Natural killer cell (primary cell): ENCODE data around the gene CCR7. TPM values are rescaled to one million over a fixed set of nuclear protein-coding genes. Genes with fewer than 3 reads are reported as not detected.
"Not testable (repeated sequence)": the region's sequence is repeated elsewhere in the genome, so short reads cannot be mapped to it uniquely, and the experiment has no call there.

Experiments used
- ATAC-seq, 3 donors: fragments of 150-1000 bp in 2 of 3; fragments of 200-7000 bp in 1 of 3; cut with Tn5 transposase; 1 replicate in 1 of 3; 2 replicates in 2 of 3; pipeline ENCODE4 v1.10.0; 2021; ENCODE audit warnings: mild to moderate bottlenecking in 2 of 3, moderate library complexity in 2 of 3
- DNase-seq, 2 donors: peaks; one replicate each; pipeline versions ENCODE4 v3.0.0 to v3.0.0-alpha.2; 2013 to 2021; ENCODE audit warnings: mixed read lengths in 1 of 2
- H3K27ac ChIP-seq: one replicate; pipeline ENCODE4 v1.5.1; 2013; ENCODE audit warnings: mild to moderate bottlenecking, low read length
- H3K27me3 ChIP-seq: one replicate; pipeline ENCODE4 v1.6.1; 2013; ENCODE audit warnings: low read length; ENCODE audit not compliant: control insufficient read depth, insufficient read depth
- H3K36me3 ChIP-seq: one replicate; pipeline ENCODE4 v1.6.1; 2013; ENCODE audit warnings: low read length; ENCODE audit not compliant: control insufficient read depth, insufficient read depth
- H3K4me1 ChIP-seq: one replicate; pipeline ENCODE4 v1.6.1; 2013; ENCODE audit warnings: low read length; ENCODE audit not compliant: control insufficient read depth, insufficient read depth
- H3K4me3 ChIP-seq: one replicate; pipeline ENCODE4 v1.5.1; 2013; ENCODE audit warnings: low read length
- H3K9me3 ChIP-seq: one replicate; pipeline ENCODE4 v1.6.1; 2013; ENCODE audit warnings: low read length; ENCODE audit not compliant: control insufficient read depth, insufficient read depth
- H3K27ac Mint-ChIP-seq, 2 donors: one replicate each; pipeline ENCODE4 v1.8.0; 2022; ENCODE audit warnings: mild to moderate bottlenecking in 2 of 2, mixed read lengths in 2 of 2, moderate library complexity in 1 of 2
- H3K27me3 Mint-ChIP-seq, 2 donors: one replicate each; pipeline ENCODE4 v1.8.0; 2022; ENCODE audit warnings: low read depth in 2 of 2, mixed read lengths in 2 of 2
- H3K36me3 Mint-ChIP-seq: one replicate; pipeline ENCODE4 v1.8.0; 2022; ENCODE audit warnings: mixed read lengths
- H3K4me1 Mint-ChIP-seq, 2 donors: one replicate each; pipeline ENCODE4 v1.8.0; 2022; ENCODE audit warnings: mixed read lengths in 2 of 2
- H3K4me3 Mint-ChIP-seq: one replicate; pipeline ENCODE4 v1.8.0; 2022; ENCODE audit warnings: mild to moderate bottlenecking, moderate library complexity, mixed read lengths
- H3K9me3 Mint-ChIP-seq, 2 donors: one replicate each; pipeline ENCODE4 v1.8.0; 2022; ENCODE audit warnings: mixed read lengths in 2 of 2
- CTCF ChIP-seq: fragments of 200-600 bp; IDR thresholded peaks from one replicate; pipeline ENCODE4 v1.8.0; 2022; ENCODE audit warnings: antibody characterized with exemption
- WGBS: methylation state at CpG from one replicate; pipeline ENCODE4 v1.1.7; 2013; ENCODE audit warnings: missing lambda C conversion rate; ENCODE audit not compliant: insufficient coverage; 5-methylcytosine and 5-hydroxymethylcytosine counted together
- intact Hi-C: fragments of 100-400 bp; cut with micrococcal nuclease; formaldehyde crosslinking; loops from one replicate; pipeline ENCODE4 v1.14.2; 2022
- total RNA-seq, 4 donors: library from RNA; stranded (reverse); fragments of 120-200 nt in 1 of 4; gene quantifications; one replicate each; pipeline versions ENCODE4 v1.2.3 to v1.2.4, GENCODE V29; 2013 to 2022

CCR7 gene
- total RNA-seq, 3 donors from 2014 or later (not counting 1 experiment from before 2014, with no cell fraction given): 3.2 to 8.0 (median 6.6) TPM

DNA sequence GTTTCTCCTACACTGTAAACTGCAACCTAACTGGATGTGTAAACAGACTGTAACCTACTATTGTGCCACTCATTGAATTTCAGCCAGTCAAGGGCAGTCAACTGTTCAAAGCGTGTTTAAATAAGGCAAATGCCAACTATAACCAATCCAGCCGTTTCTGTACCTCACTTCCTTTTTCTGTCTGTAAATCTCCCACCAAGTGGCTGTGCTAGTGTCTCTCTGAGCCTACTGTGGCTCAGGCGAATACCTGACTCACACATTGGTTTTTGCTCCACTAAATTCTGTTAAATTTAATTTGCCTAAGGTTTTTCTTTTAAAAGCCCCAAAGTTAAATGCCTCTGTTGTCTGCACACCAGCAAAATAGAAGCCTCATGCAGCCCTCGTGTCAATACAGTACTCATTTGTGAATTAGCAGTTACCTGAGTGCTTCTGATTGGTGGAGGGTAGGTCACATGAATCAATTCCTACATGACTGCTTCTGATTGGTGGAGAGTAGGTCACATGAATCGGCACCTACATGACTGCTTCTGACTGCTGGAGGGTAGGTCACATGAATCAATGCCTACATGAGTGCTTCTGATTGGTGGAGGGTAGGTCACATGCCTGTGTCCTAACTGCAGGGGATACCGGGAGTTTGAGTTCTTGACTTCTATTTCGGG is 31.1 kb upstream of the CCR7 start:
- no peak for TF ChIP-seq CTCF
- Mint-ChIP-seq H3K36me3 (no peaks in the 10 kb centered on the region), H3K27ac (no peak overlapping the region), H3K4me3 (no peak overlapping the region), H3K27me3 (peaks cover 0 to 2% of the 10 kb centered on the region in 2 donors), H3K4me1 (no peaks in the 10 kb centered on the region), H3K9me3 (no peaks in the 10 kb centered on the region)
- peaks cover 25% of the 10 kb centered on the region for H3K4me1 ChIP-seq
- H3K27me3 ChIP-seq: no peaks in the 10 kb centered on the region
- peak in 1 of 2 donors; percentile 61 for DNase-seq
- H3K4me3 ChIP-seq: no peak overlapping the region
- intact Hi-C loops: no loop called here
- no peak for ATAC-seq
- 66% methylated on average over 7 of the region's 7 CpGs for WGBS
- H3K27ac ChIP-seq: no peak overlapping the region
- no peaks in the 10 kb centered on the region for H3K36me3 ChIP-seq
- H3K9me3 ChIP-seq: no peaks in the 10 kb centered on the region

- TF ChIP-seq CTCF: no peak
- H3K4me1 ChIP-seq: peaks cover 6% of the 10 kb centered on the region
- Mint-ChIP-seq H3K4me3 (no peak overlapping the region), H3K27ac (no peak overlapping the region), H3K9me3 (no peaks in the 10 kb centered on the region), H3K36me3 (no peaks in the 10 kb centered on the region), H3K27me3 (peaks cover 15 to 17% of the 10 kb centered on the region in 2 donors), H3K4me1 (no peaks in the 10 kb centered on the region)
- ATAC-seq: no peak
- no peak overlapping the region for H3K4me3 ChIP-seq
- no peaks in the 10 kb centered on the region for H3K9me3 ChIP-seq
- DNase-seq: no peak
- intact Hi-C loops: no loop called here
- no peak overlapping the region for H3K27ac ChIP-seq
- H3K36me3 ChIP-seq: no peaks in the 10 kb centered on the region
- 94% methylated on average over 3 of the region's 3 CpGs for WGBS
- H3K27me3 ChIP-seq: no peaks in the 10 kb centered on the region
Measured at GRCh38 chr17:40590742-40591141, 25.5 kb upstream of the CCR7 start.

DNA sequence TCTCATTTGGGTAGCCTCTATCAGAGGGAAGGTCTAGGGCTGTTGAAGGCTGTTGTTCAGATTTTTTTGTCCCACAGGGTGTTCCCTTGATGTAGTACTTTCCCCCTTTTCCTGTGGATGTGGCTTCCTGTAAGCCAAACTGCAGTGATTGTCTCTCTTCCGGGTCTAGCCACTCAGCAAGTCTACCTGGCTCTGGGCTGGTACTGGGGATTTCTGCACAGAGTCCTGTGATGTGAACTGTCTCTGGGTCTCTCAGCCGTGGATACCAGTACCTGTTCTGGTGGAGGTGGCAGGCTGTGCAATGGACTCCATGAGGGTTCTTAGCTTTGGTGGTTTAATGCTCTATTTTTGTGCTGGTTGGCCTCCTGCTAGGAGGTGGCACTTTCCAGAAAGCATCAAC is 23.3 kb upstream of the CCR7 start:
- DNase-seq: peak in 1 of 2 donors; percentile 65
- no peak overlapping the region for H3K4me3 Mint-ChIP-seq
- TF ChIP-seq CTCF: no peak

DNA sequence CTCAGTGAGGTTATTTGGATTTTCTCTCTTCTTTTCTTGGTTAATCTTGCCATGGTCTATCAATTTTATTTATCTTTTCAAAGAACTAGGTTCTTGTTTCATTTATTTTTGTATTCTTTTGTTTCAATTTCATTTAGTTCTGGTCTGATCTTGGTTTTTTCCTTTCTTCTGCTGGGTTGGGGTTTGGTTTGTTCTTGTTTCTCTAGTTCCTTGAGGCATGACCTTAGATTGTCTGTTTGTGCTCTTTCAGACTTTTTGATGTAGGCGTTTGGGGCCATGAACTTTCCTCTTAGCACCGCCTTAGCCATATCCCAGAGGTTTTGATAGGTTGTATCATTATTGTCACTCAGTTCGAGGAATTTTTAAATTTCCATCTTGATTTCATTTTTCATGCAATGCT is 21.0 kb upstream of the CCR7 start:
- H3K36me3 ChIP-seq, H3K4me3 ChIP-seq, H3K9me3 Mint-ChIP-seq, H3K9me3 ChIP-seq, H3K27ac ChIP-seq, intact Hi-C loops, H3K36me3 Mint-ChIP-seq, H3K4me3 Mint-ChIP-seq, H3K27me3 ChIP-seq, H3K27ac Mint-ChIP-seq, ATAC-seq: not testable (repeated sequence)
- H3K4me1 Mint-ChIP-seq: peaks cover 12 to 16% of the 10 kb centered on the region in 2 donors
- WGBS: 56% methylated on average over 2 of the region's 3 CpGs
- peaks cover 15 to 17% of the 10 kb centered on the region in 2 donors for H3K27me3 Mint-ChIP-seq
- peaks cover 24% of the 10 kb centered on the region for H3K4me1 ChIP-seq
- peak in 1 of 2 donors; percentile 33 for DNase-seq

More for the DNA sequence above, 23.3 kb upstream of the CCR7 start:
- no peak overlapping the region for H3K27ac ChIP-seq
- no peaks in the 10 kb centered on the region for H3K4me1 Mint-ChIP-seq
- peaks cover 6% of the 10 kb centered on the region for H3K4me1 ChIP-seq
- ATAC-seq: no peak
- no peaks in the 10 kb centered on the region for H3K9me3 ChIP-seq
- peaks cover 0 to 6% of the 10 kb centered on the region in 2 donors for H3K9me3 Mint-ChIP-seq
- H3K36me3 Mint-ChIP-seq: peaks cover 7% of the 10 kb centered on the region
- 75% methylated on average over 2 of the region's 2 CpGs for WGBS
- no peak overlapping the region for H3K27ac Mint-ChIP-seq
- H3K36me3 ChIP-seq: no peaks in the 10 kb centered on the region
- H3K27me3 ChIP-seq: no peaks in the 10 kb centered on the region
- intact Hi-C loops: no loop called here
- no peak overlapping the region for H3K4me3 ChIP-seq
- H3K27me3 Mint-ChIP-seq: peaks cover 15 to 17% of the 10 kb centered on the region in 2 donors

DNA sequence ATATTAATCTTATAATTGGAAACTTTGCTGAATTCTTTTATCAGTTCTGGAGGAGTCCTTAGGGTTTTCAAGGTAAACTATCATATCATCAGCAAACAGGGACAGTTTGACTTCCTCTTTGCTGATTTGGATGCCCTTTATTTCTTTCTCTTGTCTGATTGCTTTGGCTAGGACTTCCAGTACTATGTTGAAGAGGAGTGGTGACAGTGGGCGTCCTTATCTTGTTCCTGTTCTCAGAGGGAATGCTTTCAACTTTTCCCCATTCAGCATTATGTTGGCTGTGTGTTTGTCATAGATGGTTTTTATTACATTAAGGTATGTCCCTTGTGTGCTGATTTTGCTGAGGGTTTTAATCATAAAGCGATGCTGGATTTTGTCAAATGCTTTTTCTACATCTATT is 19.7 kb upstream of the CCR7 start:
- H3K4me1 ChIP-seq: peaks cover 30% of the 10 kb centered on the region
- H3K36me3 Mint-ChIP-seq, H3K27ac ChIP-seq, DNase-seq, H3K4me3 ChIP-seq, H3K27ac Mint-ChIP-seq, H3K4me3 Mint-ChIP-seq, intact Hi-C loops, ATAC-seq, H3K9me3 Mint-ChIP-seq, H3K27me3 ChIP-seq, H3K36me3 ChIP-seq, H3K9me3 ChIP-seq: not testable (repeated sequence)
- WGBS: 89% methylated on average over 1 of the region's 2 CpGs
- Mint-ChIP-seq H3K4me1 (peaks cover 12 to 16% of the 10 kb centered on the region in 2 donors), H3K27me3 (peaks cover 16 to 17% of the 10 kb centered on the region in 2 donors)
